ENCODE data around the gene PSAP. TPM values are rescaled to one million over a fixed set of nuclear protein-coding genes. Genes with fewer than 3 reads are reported as not detected.

Gene PSAP
- total RNA-seq, 1 experiment from 2014 or later = 155 TPM

GRCh38 chr10:71845410-71846405 lies 5.3 kb downstream of the PSAP start:
- no peak for DNase-seq (ENCODE audit: low read depth)

GRCh38 chr10:71844695-71845094 lies 6.4 kb downstream of the PSAP start:
- DNase-seq (ENCODE audit: low read depth) = no peak

- DNase-seq (ENCODE audit: low read depth) = no peak
Observed at GRCh38 chr10:71844084-71844483, 7.0 kb downstream of the PSAP start.

DNA sequence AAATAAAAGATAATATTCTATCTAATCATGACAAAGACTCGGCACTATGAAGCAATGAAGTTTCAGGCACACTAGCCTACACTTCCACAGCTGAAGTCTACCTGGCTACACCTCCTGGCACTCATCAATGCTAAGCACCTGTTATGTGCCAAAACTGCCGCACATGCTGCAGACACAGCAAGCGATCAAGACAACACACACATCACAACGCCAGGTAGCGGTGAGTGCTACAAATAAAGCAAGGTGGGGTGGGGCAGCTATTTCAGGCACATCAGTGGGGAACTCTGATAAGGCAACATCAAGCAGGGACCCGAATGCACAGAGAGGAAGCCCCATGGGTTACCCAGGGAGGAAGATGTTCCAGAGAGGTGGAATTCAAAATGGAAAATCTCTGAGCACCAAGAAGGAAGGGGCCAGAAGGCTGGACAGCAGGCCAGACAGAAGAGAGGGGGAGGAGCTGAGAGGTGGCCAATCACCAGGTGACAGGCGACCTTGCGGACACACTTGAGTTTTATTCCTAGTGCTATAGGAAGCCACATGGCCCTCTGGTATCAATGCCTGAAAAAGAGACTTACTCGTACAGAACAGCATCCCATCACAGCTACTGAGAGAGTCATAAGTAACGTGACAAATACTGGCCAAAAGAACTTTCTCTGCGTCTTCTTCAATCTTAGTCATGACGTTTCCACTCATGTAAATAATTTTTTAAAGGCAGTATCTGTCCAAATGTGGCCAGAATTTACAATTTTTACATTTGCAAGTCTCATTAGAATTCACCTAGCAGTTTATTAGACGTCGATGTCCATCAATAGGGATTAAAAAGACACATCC lies 8.0 kb downstream of the PSAP start:
- DNase-seq (ENCODE audit: low read depth) = no peak

- DNase-seq (ENCODE audit: low read depth) = no peak
Observed at GRCh38 chr10:71842422-71842821, 8.6 kb downstream of the PSAP start.

DNA sequence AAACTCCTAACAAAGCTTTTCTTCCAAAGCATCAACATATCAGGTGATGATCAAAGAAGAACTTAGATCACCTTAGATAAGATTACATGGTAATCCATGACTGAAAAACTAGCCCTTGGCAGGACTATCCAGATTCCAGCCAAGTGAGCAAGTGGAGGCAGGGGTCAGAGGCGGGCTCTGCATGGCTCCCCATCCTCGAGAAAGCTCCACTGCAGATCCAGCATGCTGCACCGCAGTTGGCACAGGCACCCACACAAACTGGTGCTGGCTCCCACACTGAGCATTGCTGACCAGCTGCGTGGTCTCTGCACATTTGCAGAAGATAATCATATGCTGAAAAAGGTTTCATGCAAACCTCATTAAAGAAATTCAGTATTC lies 10.1 kb downstream of the PSAP start:
- DNase-seq (ENCODE audit: low read depth) = no peak

DNA sequence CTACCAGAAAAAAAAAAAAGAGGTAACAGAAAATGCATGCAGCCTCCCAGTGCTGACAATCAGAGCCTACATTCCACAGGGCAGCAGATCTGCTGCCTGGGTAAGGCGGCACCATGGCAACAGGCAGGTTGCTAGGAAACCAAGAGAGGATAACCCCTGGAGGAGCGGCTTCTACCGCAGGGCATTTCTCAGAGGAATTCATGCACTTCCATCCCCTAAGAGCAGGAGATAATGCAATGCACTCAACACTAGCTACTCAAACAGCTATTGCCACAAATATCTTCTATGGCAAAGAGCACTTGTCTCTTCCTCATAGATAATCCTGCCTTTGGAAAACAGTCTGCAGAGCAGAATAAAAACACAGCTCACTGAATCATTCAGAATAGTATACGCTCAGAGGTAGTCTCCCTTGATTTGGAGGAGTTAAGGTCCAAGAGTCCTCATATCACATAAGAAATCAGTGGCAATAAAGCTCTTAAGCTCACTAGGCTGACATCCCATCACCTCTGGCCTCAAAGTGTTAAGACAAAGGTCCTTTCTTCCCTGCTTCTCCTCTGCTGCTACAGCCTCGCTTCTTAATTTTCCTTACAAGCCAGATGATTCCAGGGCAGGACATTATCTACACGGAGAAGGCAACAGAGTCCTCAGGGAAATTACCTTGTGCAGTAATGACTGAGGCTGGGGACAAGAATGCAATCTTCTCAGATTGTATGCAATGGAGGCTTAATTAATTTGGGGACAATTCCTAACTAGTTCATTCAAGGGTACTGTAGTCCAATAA lies 10.7 kb downstream of the PSAP start:
- peak; percentile 89 for DNase-seq (ENCODE audit: low read depth)

DNA sequence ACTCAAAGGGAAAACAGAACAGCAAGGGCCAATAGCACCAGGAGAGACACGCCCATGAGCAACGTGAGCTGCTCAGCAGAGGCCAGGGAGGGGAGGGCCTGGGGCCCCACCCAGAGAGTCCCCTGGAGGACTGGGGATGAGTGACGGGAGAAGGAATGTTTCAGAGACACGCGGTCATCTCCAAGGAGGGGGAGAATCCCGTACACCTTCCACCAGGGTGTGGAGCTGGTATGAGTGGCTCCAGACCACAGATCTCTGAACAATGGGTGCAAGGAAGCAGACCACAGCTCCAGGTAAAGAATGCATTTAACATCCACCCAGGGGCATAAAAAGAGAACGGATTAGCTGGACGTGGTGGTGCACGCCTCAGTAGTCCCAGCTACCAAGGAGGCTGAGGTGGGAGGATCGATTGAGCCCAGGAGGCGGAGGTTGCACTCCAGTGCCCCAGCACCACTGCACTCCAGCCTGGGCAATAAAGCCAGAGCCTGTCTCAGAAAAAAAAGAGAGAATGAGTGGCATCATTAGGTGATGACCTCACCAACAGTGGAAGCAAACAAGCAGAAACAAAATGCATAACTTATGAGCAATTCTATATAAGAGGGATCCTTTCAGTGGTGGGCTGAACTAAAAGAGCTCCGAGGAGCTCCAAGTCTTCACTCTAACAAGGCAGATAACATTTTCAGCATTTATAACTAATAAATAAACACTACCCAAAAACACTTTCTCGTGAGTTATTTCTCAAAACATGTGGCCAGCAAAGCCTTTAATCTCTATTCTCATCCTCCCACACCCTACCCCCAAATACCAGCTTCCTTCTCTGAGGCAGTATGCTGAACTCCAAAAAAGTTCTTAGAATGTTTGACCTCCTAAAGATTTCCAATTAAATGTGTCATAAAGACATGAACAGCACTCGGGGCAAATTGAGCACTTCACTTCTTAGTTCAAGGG lies 12.5 kb downstream of the PSAP start:
- DNase-seq (ENCODE audit: low read depth) = peak; percentile 37

DNA sequence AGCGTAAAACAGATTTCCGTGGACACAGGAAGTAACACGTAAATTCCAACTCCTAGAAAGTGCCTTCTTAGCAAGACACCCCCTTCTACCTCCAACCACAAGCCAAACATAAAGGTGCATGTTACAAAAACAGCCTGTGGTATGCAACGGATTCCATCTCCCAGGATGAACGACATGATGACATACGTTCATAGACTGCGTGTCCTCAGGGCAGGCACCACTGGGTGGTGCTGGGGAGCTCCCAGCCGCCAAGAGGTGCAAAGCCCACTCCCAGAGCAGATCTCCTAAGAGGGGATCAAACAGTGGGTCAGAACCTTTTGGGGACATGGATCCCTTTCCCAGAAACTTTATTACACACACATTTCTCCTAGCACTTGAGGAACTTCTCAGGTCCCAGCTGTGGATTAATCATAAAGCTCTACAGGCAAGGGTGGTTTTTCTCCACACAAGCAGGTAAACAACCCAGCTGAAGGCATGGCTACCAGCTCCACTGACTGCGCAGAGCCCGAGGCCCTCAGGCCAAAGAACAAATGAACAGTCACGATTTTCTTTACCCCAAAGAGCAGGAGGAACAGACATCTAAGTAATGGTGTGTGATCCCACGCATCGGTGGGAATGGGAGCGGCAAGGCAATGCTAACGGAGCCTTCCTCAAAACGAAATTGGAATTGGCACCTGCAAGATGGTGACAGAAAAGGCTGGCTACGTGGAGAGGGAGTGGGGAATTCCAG lies 13.8 kb downstream of the PSAP start:
- no peak for DNase-seq (ENCODE audit: low read depth)

- no peak for DNase-seq (ENCODE audit: low read depth)
Observed at GRCh38 chr10:71836596-71836974, 14.5 kb downstream of the PSAP start.

- DNase-seq (ENCODE audit: low read depth) = peak; percentile 77
Observed at GRCh38 chr10:71835671-71836595, 15.1 kb downstream of the PSAP start.

GRCh38 chr10:71834343-71834674 lies 16.7 kb downstream of the PSAP start:
- DNase-seq (ENCODE audit: low read depth) = no peak

DNA sequence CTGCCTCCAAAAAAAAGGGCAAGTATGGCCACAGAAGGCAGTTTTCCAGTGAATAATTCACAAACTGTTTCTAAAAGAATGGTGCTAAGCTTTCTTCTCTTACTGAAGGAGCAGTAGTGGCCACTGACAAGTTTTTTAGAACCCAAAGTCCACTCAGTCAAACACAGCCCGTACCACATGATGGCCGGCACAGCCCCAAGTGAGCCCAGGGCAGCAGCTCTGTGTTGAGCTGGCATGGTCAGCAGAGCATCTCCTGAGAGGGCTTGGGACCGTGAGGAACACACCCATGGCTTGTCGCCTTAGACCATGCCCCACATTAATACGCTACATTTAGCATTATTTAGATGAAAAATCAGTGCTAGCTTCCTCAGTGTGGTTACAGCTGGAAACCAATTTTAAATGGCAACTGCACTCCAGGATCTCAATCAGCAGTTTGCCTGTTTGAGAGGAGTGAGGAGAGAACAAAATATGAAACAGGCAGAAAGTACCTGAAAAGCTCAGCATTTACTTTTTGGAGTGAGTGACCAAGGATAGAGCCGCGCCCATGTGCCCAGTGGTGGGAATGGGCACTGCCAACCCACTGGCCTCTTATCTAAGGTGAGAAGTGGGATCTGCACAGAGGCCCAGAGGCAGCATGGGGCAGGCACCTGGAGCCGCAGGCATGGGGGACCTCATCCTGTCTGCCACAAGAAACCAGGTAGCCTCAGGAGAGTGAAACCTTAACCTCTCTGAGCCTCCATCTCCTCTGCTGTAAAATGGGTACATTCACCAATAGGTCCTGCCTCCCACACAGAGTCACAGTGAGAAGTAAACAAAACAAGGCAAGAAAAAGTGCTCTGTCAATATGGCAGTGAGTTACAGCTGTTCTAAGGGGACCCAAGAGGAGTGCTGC lies 17.4 kb downstream of the PSAP start:
- no peak for DNase-seq (ENCODE audit: low read depth)

DNA sequence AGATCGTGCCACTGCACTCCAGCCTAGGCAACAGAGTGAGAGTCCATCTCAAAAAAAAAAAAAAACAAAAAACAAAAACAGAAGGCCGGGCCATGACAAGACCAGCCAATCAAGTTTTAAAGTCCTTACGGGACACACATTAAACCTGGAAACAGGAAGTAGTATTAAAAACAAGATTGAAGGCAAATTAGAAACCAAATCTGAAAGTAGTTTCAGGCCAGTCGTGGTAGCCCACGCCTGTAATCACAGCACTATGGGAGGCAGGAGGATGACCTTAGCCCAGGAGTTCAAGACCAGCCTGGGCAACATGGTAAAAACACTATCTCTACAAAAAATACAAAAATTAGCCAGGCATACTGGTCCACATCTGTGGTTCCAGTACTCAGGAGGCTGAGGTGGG lies 18.1 kb downstream of the PSAP start:
- no peak for DNase-seq (ENCODE audit: low read depth)

DNA sequence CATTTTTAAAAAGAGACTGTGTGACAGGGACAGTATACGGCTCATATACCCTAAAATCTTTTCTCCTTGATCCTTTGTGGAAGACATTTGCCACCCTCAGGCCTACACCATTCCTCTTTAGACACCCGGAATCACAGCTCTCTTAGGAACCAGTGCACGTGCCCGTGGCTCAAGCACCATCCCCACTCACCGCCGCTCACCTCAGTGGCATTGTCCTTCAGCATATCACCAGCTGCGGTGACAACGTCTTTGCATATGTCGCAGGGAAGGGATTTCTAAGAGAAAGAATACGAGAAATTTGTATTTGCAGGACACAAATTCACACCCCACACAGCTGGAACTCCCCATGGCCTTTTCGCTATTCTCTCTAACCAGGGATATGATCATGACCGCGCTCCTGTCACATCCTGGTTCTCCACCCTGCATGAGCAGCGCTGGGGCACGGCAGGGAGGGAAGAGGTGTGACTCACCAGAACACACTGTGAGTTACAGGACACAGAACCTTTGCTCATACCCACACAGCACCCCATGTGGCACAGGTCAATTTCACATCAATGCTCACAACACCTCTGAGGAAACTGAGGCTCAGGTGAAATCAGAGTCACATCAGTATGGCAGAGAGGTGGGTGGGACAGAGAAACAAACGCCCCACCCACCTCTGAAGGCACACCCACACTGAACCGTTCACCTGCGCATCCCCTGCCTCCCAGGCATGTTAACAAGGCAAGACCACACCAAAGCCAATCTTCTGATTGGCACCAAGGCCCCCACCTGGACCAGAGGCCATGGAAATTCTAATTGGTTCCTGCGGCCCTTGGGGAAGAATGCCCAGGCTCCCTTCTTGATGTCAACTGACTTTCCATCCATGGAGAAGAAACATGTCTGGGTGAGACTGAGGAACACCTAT lies 19.2 kb downstream of the PSAP start:
- peak; percentile 59 for DNase-seq (ENCODE audit: low read depth)

GRCh38 chr10:71830726-71831125 lies 20.3 kb downstream of the PSAP start:
- DNase-seq (ENCODE audit: low read depth) = no peak

- DNase-seq (ENCODE audit: low read depth) = no peak
Observed at GRCh38 chr10:71829896-71830295, 21.2 kb downstream of the PSAP start.

All from Daoy (cell line).